Measurements from ENCODE around the gene PAGR1.
"Not testable (repeated sequence)": the region's sequence is repeated elsewhere in the genome, so short reads cannot be mapped to it uniquely, and the experiment has no call there.

The PAGR1 gene

GRCh38 chr16:29793153-29793552 is 22.8 kb upstream of the PAGR1 start:
- DNase-seq: not testable (repeated sequence)

- no peak for DNase-seq
Measured at GRCh38 chr16:29794231-29794710, 21.7 kb upstream of the PAGR1 start.

- DNase-seq: no peak
Measured at GRCh38 chr16:29802416-29802935, 13.5 kb upstream of the PAGR1 start.

- DNase-seq: no peak
Measured at GRCh38 chr16:29804020-29804419, 11.9 kb upstream of the PAGR1 start.

- peak; percentile 73 for DNase-seq
Measured at GRCh38 chr16:29804455-29805231, 11.3 kb upstream of the PAGR1 start.

- DNase-seq: peak; percentile 98
Measured at GRCh38 chr16:29805232-29806098, 10.5 kb upstream of the PAGR1 start.

GRCh38 chr16:29806099-29806579 is 9.8 kb upstream of the PAGR1 start, which contains the start of gene MAZ:
TSS of gene MAZ (plus strand) at chr16:29806529. CDS start at chr16:29806702, 173 bp downstream.
- DNase-seq: no peak

GRCh38 chr16:29806641-29807425 is 9.1 kb upstream of the PAGR1 start:
- peak; percentile 18 for DNase-seq

- peak; percentile 85 for DNase-seq
Measured at GRCh38 chr16:29807426-29808218, 8.3 kb upstream of the PAGR1 start.

- DNase-seq: no peak
Measured at GRCh38 chr16:29808219-29808900, 7.6 kb upstream of the PAGR1 start.

GRCh38 chr16:29809031-29809747 is 6.8 kb upstream of the PAGR1 start:
- no peak for DNase-seq

- DNase-seq: peak; percentile 28
Measured at GRCh38 chr16:29809850-29810698, 5.9 kb upstream of the PAGR1 start.

- DNase-seq: no peak
Measured at GRCh38 chr16:29810699-29811169, 5.2 kb upstream of the PAGR1 start.

- DNase-seq: peak; percentile 84
Measured at GRCh38 chr16:29811170-29811895, 4.6 kb upstream of the PAGR1 start.

GRCh38 chr16:29811896-29812665 is 3.9 kb upstream of the PAGR1 start, which contains the start of gene PRRT2:
TSS of gene PRRT2 (plus strand) at chr16:29812193. CDS start at chr16:29813055, 862 bp downstream.
- DNase-seq: no peak

- DNase-seq: no peak
Measured at GRCh38 chr16:29812754-29813643, 3.0 kb upstream of the PAGR1 start.
